Neuron (in vitro differentiated cells): ENCODE measurements around the gene ZMYND15.

Experiments
- H2AFZ ChIP-seq: one replicate; pipeline ENCODE4 v1.6.1; 2013; ENCODE audit warnings: low read depth, mild to moderate bottlenecking, inconsistent platforms, low read length, moderate library complexity
- H3K27me3 ChIP-seq: one replicate; pipeline ENCODE4 v1.6.1; 2013; ENCODE audit warnings: low read length; ENCODE audit not compliant: insufficient read depth
- H3K36me3 ChIP-seq: one replicate; pipeline ENCODE4 v1.6.1; 2013; ENCODE audit warnings: low read length; ENCODE audit not compliant: insufficient read depth
- H3K4me1 ChIP-seq: one replicate; pipeline ENCODE4 v1.6.1; 2013; ENCODE audit warnings: low read length; ENCODE audit not compliant: insufficient read depth
- H3K4me3 ChIP-seq: 2 replicates; pipeline ENCODE4 v1.5.1; 2013; ENCODE audit warnings: mild to moderate bottlenecking, low read length, moderate library complexity
- H3K9me3 ChIP-seq: one replicate; pipeline ENCODE4 v1.6.1; 2013; ENCODE audit warnings: low read length

Gene ZMYND15

DNA sequence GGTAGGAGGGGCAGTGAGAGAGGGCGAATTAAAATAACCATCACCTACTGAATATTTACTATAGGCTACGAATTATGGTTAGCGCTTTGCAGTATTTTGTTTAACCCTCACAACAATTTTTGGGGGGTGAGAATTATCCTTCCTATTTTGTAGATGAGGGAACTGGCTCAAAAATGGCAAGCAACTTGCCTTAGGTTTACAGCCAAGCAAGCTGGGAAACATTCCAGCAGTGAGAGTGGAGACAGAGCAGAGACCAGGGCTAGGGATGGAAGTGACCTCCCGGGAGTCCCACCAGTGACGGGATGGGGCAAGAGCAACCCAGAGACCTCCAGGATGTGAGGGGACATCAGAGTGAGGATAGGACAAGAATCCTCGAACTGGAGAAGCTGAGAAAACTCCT is 46.9 kb downstream of the ZMYND15 start:
- Histone ChIP-seq H3K9me3 (no peaks in the 10 kb centered on the region), H3K4me3 (no peak overlapping the region), H3K27me3 (no peaks in the 10 kb centered on the region), H2AFZ (no peak overlapping the region), H3K4me1 (peaks cover 4% of the 10 kb centered on the region), H3K36me3 (no peaks in the 10 kb centered on the region)

DNA sequence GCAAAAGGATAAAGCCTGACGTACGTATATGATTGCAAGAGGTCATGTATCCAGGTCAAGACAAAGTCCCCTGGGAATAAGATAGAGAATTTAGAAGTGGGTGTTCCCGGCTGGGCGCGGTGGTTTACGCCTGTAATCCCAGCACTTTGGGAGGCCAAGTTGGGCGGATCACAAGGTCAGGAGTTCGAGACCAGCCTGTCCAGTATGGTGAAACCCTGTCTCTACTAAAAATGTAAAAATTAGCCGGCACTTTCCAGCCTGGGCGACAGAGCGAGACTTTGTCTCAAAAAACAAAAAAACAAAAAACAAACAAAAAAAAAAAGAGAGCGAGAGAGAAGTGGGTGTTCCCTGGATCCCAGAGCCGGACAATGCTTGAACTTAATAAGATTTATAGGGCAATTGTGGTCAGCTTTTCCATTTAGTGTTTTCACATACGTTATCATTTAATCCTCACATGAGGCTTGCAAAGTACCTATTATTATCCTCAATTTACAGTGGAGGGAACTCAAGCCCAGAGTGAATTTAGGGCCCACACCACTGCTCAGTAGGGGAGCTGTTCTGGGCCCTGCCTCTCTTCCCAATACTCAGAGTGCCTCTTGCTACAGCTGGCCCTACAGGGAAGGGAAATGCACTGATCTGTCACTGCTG is 48.6 kb downstream of the ZMYND15 start:
- H2AFZ ChIP-seq = no peak overlapping the region
- H3K4me1 ChIP-seq = peaks cover 4% of the 10 kb centered on the region
- H3K4me3 ChIP-seq = no peak overlapping the region
- no peaks in the 10 kb centered on the region for H3K9me3 ChIP-seq
- no peaks in the 10 kb centered on the region for H3K36me3 ChIP-seq
- no peaks in the 10 kb centered on the region for H3K27me3 ChIP-seq

DNA sequence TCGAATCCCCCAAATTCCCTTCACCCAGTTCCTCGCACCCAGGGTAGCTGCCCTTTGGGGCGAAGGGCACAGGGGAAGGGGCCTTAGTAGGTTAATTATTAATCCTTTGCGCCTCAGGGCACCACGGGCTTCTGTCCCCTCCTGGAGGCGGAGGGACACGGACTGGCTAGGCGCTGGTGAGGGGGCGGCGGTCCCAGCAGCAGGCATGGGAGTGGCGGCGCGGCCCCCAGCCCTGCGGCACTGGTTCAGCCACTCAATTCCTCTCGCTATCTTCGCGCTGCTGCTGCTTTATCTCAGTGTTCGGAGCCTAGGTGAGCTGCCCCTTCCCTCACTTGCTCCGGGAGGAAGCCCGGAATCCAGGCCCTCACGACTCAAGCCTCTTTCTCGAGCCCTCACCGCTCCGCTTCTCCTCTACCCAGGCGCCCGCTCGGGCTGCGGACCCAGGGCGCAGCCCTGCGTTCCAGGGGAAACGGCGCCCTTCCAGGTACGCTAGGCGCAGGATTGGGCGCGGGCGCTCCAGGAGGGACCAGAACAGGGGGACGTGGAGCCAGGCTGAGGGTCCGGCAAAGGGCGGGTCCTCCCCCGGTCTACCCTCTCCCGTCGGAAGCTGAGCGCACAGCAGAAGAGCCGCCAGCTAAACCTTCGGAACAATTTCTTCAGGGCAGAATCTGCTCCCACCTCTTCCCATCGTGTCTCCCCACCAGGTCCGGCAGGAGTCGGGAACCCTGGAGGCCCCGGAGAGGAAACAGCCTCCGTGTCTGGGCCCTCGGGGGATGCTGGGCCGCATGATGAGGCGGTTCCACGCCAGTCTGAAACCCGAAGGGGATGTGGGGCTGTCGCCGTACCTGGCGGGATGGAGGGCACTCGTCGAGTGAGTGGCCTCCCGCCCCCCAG is 49.4 kb downstream of the ZMYND15 start, which contains the start of gene GLTPD2:
TSS of gene GLTPD2 (plus strand) at position 158 of the 894 bp plus-strand sequence. CDS start at position 206, 48 bp downstream.
- peak within 1 kb of the TSS; percentile 50 for H3K4me3 ChIP-seq
- peak within 1 kb of the TSS; percentile 51 for H2AFZ ChIP-seq
- peaks cover 4% of the 10 kb centered on the region for H3K4me1 ChIP-seq
- no peaks in the 10 kb centered on the region for H3K36me3 ChIP-seq
- no peaks in the 10 kb centered on the region for H3K9me3 ChIP-seq
- no peaks in the 10 kb centered on the region for H3K27me3 ChIP-seq

DNA sequence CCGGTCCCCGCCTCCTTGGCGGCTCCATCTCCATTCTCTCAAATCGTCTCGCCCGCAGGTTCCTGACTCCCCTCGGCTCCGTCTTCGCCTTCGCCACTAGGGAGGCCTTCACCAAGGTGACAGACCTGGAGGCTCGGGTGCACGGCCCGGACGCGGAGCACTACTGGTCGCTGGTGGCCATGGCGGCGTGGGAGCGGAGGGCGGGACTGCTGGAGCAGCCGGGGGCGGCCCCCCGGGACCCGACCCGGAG is 50.0 kb downstream of the ZMYND15 start:
- no peaks in the 10 kb centered on the region for H3K9me3 ChIP-seq
- no peaks in the 10 kb centered on the region for H3K27me3 ChIP-seq
- H3K4me3 ChIP-seq = peak overlapping the region; percentile 50
- peak overlapping the region; percentile 51 for H2AFZ ChIP-seq
- peaks cover 4% of the 10 kb centered on the region for H3K4me1 ChIP-seq
- no peaks in the 10 kb centered on the region for H3K36me3 ChIP-seq

DNA sequence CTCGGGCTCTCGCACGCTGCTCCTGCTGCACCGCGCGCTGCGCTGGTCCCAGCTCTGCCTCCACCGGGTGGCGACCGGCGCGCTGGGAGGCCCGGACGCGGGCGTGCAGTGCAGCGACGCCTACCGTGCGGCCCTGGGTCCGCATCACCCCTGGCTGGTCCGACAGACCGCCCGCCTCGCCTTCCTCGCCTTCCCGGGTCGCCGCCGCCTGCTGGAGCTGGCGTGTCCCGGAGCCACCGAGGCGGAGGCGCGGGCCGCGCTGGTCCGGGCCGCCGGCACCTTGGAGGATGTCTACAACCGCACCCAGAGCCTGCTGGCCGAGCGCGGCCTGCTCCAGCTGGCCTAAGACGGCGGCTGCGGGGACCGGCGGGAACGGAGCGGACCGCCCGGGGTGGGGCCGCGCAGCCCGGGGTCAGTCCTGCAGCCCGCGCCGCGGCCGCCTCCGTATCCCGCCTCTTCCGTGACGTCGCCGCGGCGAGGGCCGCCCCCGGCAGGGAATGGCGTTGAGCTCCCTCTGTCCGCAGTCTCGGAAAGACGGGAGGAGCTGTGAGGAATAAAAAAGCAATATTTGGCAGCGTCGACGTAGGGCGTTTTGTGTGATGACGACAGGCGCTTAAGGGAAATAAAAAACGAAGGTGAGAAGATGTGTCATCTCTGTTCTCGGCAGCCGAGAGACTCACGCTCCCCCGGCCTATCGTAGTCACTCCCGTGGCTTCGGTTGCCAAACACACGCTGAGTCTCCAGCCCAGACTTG is 50.5 kb downstream of the ZMYND15 start:
- no peaks in the 10 kb centered on the region for H3K9me3 ChIP-seq
- no peaks in the 10 kb centered on the region for H3K27me3 ChIP-seq
- H3K36me3 ChIP-seq = no peaks in the 10 kb centered on the region
- peaks cover 4% of the 10 kb centered on the region for H3K4me1 ChIP-seq
- H3K4me3 ChIP-seq = peak overlapping the region; percentile 50
- H2AFZ ChIP-seq = peak overlapping the region; percentile 51

DNA sequence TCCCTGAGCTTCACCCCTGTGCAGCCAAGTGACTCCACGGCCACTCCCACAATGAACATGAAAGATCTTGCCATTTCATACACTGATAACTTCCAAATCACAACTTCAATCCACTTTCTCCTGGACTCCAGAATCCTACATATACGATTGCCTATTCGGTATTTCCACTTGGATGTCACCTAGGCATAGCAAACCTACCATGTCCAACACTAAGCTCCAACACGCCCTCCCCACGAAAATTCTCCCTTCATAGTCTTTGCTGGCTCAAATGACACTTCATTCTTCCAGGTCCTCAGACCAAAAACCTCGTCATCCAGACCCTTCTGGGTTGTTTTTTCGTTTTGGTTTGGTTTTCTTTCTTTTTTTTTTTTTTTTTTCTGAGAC is 51.1 kb downstream of the ZMYND15 start:
- Histone ChIP-seq H3K27me3 (no peaks in the 10 kb centered on the region), H3K9me3 (no peaks in the 10 kb centered on the region), H3K4me3 (peak overlapping the region; percentile 50), H2AFZ (peak overlapping the region; percentile 51), H3K36me3 (no peaks in the 10 kb centered on the region), H3K4me1 (peaks cover 4% of the 10 kb centered on the region)

DNA sequence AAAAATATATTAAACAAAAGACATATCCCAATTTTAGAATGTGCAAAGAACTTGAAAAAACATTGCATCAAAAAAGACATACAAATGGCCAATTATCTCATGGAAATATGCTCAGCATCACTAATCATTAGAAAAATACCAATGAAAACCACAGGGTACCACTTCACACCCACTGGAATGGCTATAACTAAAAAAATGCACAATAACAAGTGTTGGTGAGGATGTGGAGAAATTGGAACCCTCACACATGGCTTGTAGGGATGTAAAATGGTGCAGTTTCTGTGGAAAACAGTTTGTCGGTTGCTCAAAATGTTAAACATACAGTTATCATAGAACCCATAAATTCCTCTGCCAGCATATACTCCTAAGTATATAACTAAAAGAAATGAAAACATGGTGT is 55.5 kb downstream of the ZMYND15 start:
- Histone ChIP-seq H2AFZ (peak overlapping the region; percentile 47), H3K4me3 (no peak overlapping the region), H3K36me3 (peaks cover 21% of the 10 kb centered on the region), H3K9me3 (no peaks in the 10 kb centered on the region), H3K4me1 (peaks cover 9% of the 10 kb centered on the region), H3K27me3 (no peaks in the 10 kb centered on the region)
